HEK293T (cell line): Measurements from ENCODE around the gene IL24.

Experiments
- CTCF ChIA-PET: fragments of 350-600 bp; formaldehyde crosslinking; extraction: SDS; loops from one replicate; lab custom pipeline; 2021; ENCODE audit warnings: antibody characterized with exemption, inconsistent platforms; lab: Yijun Ruan, JAX
- POLR2A ChIA-PET: fragments of 350-600 bp; formaldehyde crosslinking; extraction: SDS; loops from one replicate; lab custom pipeline; 2020; ENCODE audit warnings: antibody characterized with exemption, inconsistent platforms; lab: Yijun Ruan, JAX
- DNase-seq: peaks from one replicate; pipeline ENCODE4 v3.0.0; 2012; ENCODE audit warnings: mixed read lengths; ENCODE audit errors: extremely low spot score
- ARNT ChIP-seq: fragments of 450-650 bp; IDR thresholded peaks from 2 replicates; pipeline ENCODE4 v1.6.1; 2017; ENCODE audit warnings: mild to moderate bottlenecking
- BHLHE40 ChIP-seq: fragments of 450-650 bp; IDR thresholded peaks from 2 replicates; pipeline ENCODE4 v1.6.1; 2016; ENCODE audit warnings: mild to moderate bottlenecking, moderate library complexity, borderline replicate concordance
- CTBP1 ChIP-seq: fragments of 450-650 bp; IDR thresholded peaks from 2 replicates; pipeline ENCODE4 v1.6.1; 2016; ENCODE audit warnings: borderline replicate concordance
- ELF4 ChIP-seq: fragments of 450-650 bp; IDR thresholded peaks from 2 replicates; pipeline ENCODE4 v1.6.1; 2017; ENCODE audit warnings: antibody characterized with exemption
- FOXA1 ChIP-seq: fragments of 450-650 bp; IDR thresholded peaks from 2 replicates; pipeline ENCODE4 v1.6.1; 2016; ENCODE audit warnings: mild to moderate bottlenecking
- FOXK2 ChIP-seq: fragments of 450-650 bp; IDR thresholded peaks from 2 replicates; pipeline ENCODE4 v1.6.1; 2016; ENCODE audit warnings: mild to moderate bottlenecking
- FOXM1 ChIP-seq: fragments of 450-650 bp; IDR thresholded peaks from 2 replicates; pipeline ENCODE4 v1.6.1; 2017; ENCODE audit warnings: mild to moderate bottlenecking, borderline replicate concordance
- HDGF ChIP-seq: fragments of 450-650 bp; IDR thresholded peaks from 2 replicates; pipeline ENCODE4 v1.6.1; 2017; ENCODE audit warnings: antibody characterized with exemption, borderline replicate concordance
- L3MBTL2 ChIP-seq: fragments of 450-650 bp; conservative IDR thresholded peaks from 2 replicates; pipeline ENCODE4 v1.6.1; 2016; ENCODE audit warnings: mild to moderate bottlenecking
- LEF1 ChIP-seq: fragments of 450-650 bp; IDR thresholded peaks from 2 replicates; pipeline ENCODE4 v1.6.1; 2017; ENCODE audit warnings: mild to moderate bottlenecking, borderline replicate concordance
- NFRKB ChIP-seq: fragments of 450-650 bp; IDR thresholded peaks from 2 replicates; pipeline ENCODE4 v1.6.1; 2016; ENCODE audit warnings: mild to moderate bottlenecking, moderate library complexity
- PKNOX1 ChIP-seq: fragments of 450-650 bp; IDR thresholded peaks from 2 replicates; pipeline ENCODE4 v1.6.1; 2016
- SP1 ChIP-seq: fragments of 450-650 bp; IDR thresholded peaks from 2 replicates; pipeline ENCODE4 v1.6.1; 2017
- SUZ12 ChIP-seq: fragments of 450-650 bp; IDR thresholded peaks from 2 replicates; pipeline ENCODE4 v1.6.1; 2016; ENCODE audit warnings: mild to moderate bottlenecking
- TARDBP ChIP-seq: fragments of 450-650 bp; IDR thresholded peaks from 2 replicates; pipeline ENCODE4 v1.6.1; 2016
- ZNF384 ChIP-seq: fragments of 450-650 bp; IDR thresholded peaks from 2 replicates; pipeline ENCODE4 v1.6.1; 2016

The IL24 gene

DNA sequence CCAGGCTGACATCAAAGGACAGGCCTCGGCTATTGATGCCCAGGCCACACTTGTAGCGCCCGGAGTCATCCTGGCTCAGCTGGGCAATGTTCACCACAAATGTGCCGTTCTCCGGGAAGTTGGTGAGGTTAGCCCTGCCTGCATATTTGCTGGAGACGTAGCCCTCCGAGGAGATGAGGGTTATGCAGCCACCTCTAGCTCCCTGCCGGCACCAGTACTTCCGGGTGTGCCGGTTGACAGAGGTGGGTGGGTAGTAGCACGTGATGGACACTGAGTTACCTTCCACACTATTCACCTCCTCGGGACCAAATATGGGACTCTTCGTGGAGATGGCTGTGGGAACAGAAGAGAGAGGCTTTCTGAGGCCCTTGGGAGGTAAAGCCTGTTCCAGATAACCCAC is 41.9 kb downstream of the IL24 start:
- no peak for DNase-seq
- CTCF ChIA-PET, result no interaction called here
- POLR2A ChIA-PET, result no interaction called here
- no peak for TF ChIP-seq L3MBTL2
- no peak for TF ChIP-seq FOXK2
- TF ChIP-seq SP1, result no peak
- TF ChIP-seq PKNOX1, result no peak
- TF ChIP-seq TARDBP, result no peak
- TF ChIP-seq FOXM1, result no peak
- no peak for TF ChIP-seq ELF4
- TF ChIP-seq FOXA1, result no peak
- TF ChIP-seq BHLHE40, result no peak
- no peak for TF ChIP-seq SUZ12
- no peak for TF ChIP-seq HDGF
- TF ChIP-seq ZNF384, result no peak
- TF ChIP-seq ARNT, result no peak
- no peak for TF ChIP-seq CTBP1
- no peak for TF ChIP-seq LEF1

DNA sequence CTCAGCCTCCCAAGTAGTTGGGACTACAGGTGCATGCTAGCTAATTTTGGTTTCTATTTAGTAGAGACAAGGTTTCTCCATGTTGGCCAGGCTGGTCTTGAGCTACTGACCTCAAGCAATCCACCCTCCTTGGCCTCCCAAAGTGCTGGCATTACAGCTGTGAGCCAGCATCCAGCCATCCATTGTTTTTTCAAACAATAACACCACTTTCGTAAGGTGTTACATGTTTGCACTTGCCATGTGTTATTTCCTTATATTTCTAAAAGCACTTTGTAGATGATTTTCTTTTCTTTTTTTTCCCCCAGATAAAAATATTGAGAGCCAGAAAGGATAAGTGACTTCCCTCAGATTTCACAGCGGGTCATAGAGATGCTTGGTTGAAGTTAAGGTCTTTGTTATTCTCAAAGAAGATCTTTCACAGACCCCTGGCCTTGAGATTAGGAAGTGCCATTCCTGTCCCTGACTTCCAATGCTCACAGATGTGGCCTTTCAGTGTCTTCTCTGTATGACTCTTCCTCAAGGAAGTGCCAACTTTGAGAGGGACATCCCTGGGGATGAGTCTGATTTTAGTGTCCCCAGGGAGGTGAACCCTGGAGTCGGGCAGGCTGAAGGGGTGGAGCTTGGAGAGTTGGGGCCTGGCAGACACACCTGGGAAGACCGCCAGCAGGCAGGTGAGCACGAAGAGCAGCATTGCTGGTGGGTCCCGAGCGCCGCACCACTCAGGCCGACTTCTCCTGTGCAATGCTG is 42.8 kb downstream of the IL24 start:
- no peak for DNase-seq
- POLR2A ChIA-PET, result no interaction called here
- TF ChIP-seq PKNOX1, result no peak
- no peak for TF ChIP-seq FOXK2
- TF ChIP-seq FOXA1, result no peak
- no peak for TF ChIP-seq FOXM1
- TF ChIP-seq L3MBTL2, result no peak
- no peak for TF ChIP-seq BHLHE40
- no peak for TF ChIP-seq CTBP1
- no peak for TF ChIP-seq TARDBP
- no peak for TF ChIP-seq ELF4
- CTCF ChIA-PET, result interaction anchor here (0.9 kb wide), 1 partner anchor 461 kb away, joined by 4 read pairs; no protein-coding TSS in a partner anchor

GRCh38 chr1:206940588-206940936 is 43.3 kb downstream of the IL24 start:
- DNase-seq, result no peak
- TF ChIP-seq FOXM1 (no peak), L3MBTL2 (no peak), TARDBP (no peak), FOXK2 (no peak), SUZ12 (no peak), ELF4 (no peak), NFRKB (no peak), BHLHE40 (no peak), SP1 (no peak), PKNOX1 (no peak), ZNF384 (no peak), HDGF (no peak), LEF1 (no peak), ARNT (no peak), FOXA1 (no peak), CTBP1 (no peak)
- ChIA-PET CTCF (interaction anchor here (0.9 kb wide), 1 partner anchor 461 kb away, joined by 4 read pairs; no protein-coding TSS in a partner anchor), POLR2A (no interaction called here)

GRCh38 chr1:206941766-206942418 is 44.6 kb downstream of the IL24 start:
- POLR2A ChIA-PET, result no interaction called here
- no peak for TF ChIP-seq ELF4
- no peak for TF ChIP-seq SP1
- TF ChIP-seq L3MBTL2, result no peak
- no peak for TF ChIP-seq ZNF384
- TF ChIP-seq SUZ12, result no peak
- TF ChIP-seq TARDBP, result no peak
- no peak for TF ChIP-seq FOXM1
- no peak for TF ChIP-seq FOXK2
- no peak for TF ChIP-seq FOXA1
- no peak for TF ChIP-seq BHLHE40
- DNase-seq, result peak; percentile 42
- CTCF ChIA-PET, result interaction anchor here (1.1 to 1.6 kb wide), 3 partner anchors 8 to 40 kb away, joined by 3 to 7 read pairs (median 4); no protein-coding TSS in a partner anchor

- CTCF ChIA-PET, result no interaction called here
- TF ChIP-seq TARDBP, result no peak
- TF ChIP-seq FOXK2, result no peak
- no peak for TF ChIP-seq SUZ12
- TF ChIP-seq LEF1, result no peak
- no peak for TF ChIP-seq HDGF
- no peak for TF ChIP-seq FOXA1
- no peak for TF ChIP-seq PKNOX1
- TF ChIP-seq L3MBTL2, result no peak
- TF ChIP-seq CTBP1, result no peak
- no peak for TF ChIP-seq NFRKB
- DNase-seq, result no peak
- POLR2A ChIA-PET, result no interaction called here
Measured at GRCh38 chr1:206944703-206945102, 47.5 kb downstream of the IL24 start.
